Heart right ventricle (tissue), 16 donors: ENCODE data around the gene HCRTR1. TPM values are rescaled to one million over a fixed set of nuclear protein-coding genes. Genes with fewer than 3 reads are reported as not detected.

ENCODE experiments used
- ATAC-seq, 8 donors: fragments of 200-7000 bp; cut with Tn5 transposase; one replicate each; pipeline ENCODE4 v1.9.1; 2020; ENCODE audit warnings: mild to moderate bottlenecking in 8 of 8, moderate library complexity in 8 of 8, moderate number of reproducible peaks in 1 of 8
- DNase-seq, 2 donors: peaks; one replicate each; pipeline ENCODE4 v3.0.0-alpha.2; 2020
- H3K27ac ChIP-seq, 10 donors: fragments of 200-600 bp; sonication (generic) in 2 of 10; one replicate each; pipeline versions ENCODE4 v1.5.0 to v1.8.0; 2020 to 2022; ENCODE audit warnings: mild to moderate bottlenecking in 3 of 10
- H3K27me3 ChIP-seq, 7 donors: fragments of 200-600 bp; one replicate each; pipeline ENCODE4 v1.8.0; 2021 to 2022; ENCODE audit warnings: mild to moderate bottlenecking in 2 of 7
- H3K36me3 ChIP-seq, 9 donors: fragments of 200-600 bp; sonication (generic) in 1 of 9; one replicate each; pipeline versions ENCODE4 v1.5.0 to v1.8.0; 2020 to 2022; ENCODE audit warnings: mild to moderate bottlenecking in 2 of 9
- H3K4me1 ChIP-seq, 9 donors: fragments of 200-600 bp; sonication (generic) in 1 of 9; one replicate each; pipeline versions ENCODE4 v1.5.0 to v1.8.0; 2020 to 2022; ENCODE audit warnings: mild to moderate bottlenecking in 4 of 9
- H3K4me3 ChIP-seq, 10 donors: fragments of 200-600 bp; sonication (generic) in 2 of 10; one replicate each; pipeline versions ENCODE4 v1.5.0 to v1.8.0; 2020 to 2022; ENCODE audit warnings: mild to moderate bottlenecking in 7 of 10, moderate library complexity in 2 of 10
- H3K9me3 ChIP-seq, 11 donors: fragments of 200-600 bp in 10 of 11; sonication (generic) in 2 of 11; one replicate each; pipeline versions ENCODE4 v1.5.0 to v1.8.0; 2013 to 2022; ENCODE audit warnings: mild to moderate bottlenecking in 2 of 11, control low read depth in 1 of 11, moderate library complexity in 1 of 11
- WGBS, 2 donors: extraction: QIAGEN DNeasy Blood & Tissue Kit; methylation state at CpG; one replicate each; pipeline ENCODE4 v1.1.7; 2013; ENCODE audit warnings: inconsistent platforms in 1 of 2; 5-methylcytosine and 5-hydroxymethylcytosine counted together
- intact Hi-C, 10 donors: fragments of 100-400 bp; cut with DNase I; formaldehyde crosslinking; loops; one replicate each; pipeline versions ENCODE4 v1.11.1 to v1.14.2; 2022
- polyA plus RNA-seq, 2 donors: library from polyadenylated mRNA; stranded (reverse); fragments of 200-250 nt; gene quantifications; one replicate each; pipeline ENCODE4 v1.2.3, GENCODE V29; 2013
- total RNA-seq, 10 donors: library from RNA; stranded (reverse); fragmentation: NEBNext Ultra II Directional in 3 of 10; extraction: Animal tissue kit (Norgen Biotek cat#: 25700) in 3 of 10; gene quantifications; one replicate each; pipeline versions ENCODE4 v1.2.1 to v1.2.4, GENCODE V29; 2021 to 2023
- TF ChIP-seq, protein P1 (sequence below), 9 donors: fragments of 200-600 bp; sonication (generic) in 2 of 9; IDR thresholded peaks; one replicate each; pipeline versions ENCODE4 v1.5.0 to v1.8.0; 2021 to 2022; ENCODE audit warnings: antibody characterized with exemption in 9 of 9, mild to moderate bottlenecking in 5 of 9, moderate library complexity in 1 of 9
- donor health status: Arrhythmogenic right ventricular cardiomyopathy.
- donor health status: ischemic (EF 13 %, LVEDD 7.1; RV severe dilation, severe dysfunction).
- donor health status: healthy with polysubstance abuse.
- donor health status: DM: no; HTN: yes; CAD: no.
- donor health status: DM: no; HTN: no; CAD: no.
- donor health status: ischemic (EF 25% LVEDD 6.9; RV normal size, moderate dysfunction).
- donor health status: ischemic (EF 25% LVEDD 5.7; RV mildly dilated, moderate dysfunction).
- donor health status: healthy.
- donor health status: DM: yes; HTN: yes; CAD: no.
- donor health status: Ischemic cardiomyopathy.
- donor health status: ischemic (EF 35%, LVEDD 5.7; RV mildly dilated, moderate dysfunction).
- donor health status: nonischemic (EF 11% LVEDD 7.7; RV severe dilation, severe dysfunction).
- donor health status: DM: yes; HTN: yes; CAD: no.
- donor health status: PGD.
- donor health status: ischemic (EF 29% LVEDD 5.4; RV normal size, mild dysfunction).
- donor health status: nonischemic (EF 23%, LVEDD 6.1; RV moderate dilation, normal function).

The HCRTR1 gene
- total and polyA plus RNA-seq, 12 donors: 0.17 to 1.5 (median 0.37) TPM; not detected in 4

GRCh38 chr1:31620631-31621497, 3.4 kb downstream of the HCRTR1 start:
- ATAC-seq: no peak
- Histone ChIP-seq H3K36me3 (no peaks in the 10 kb centered on the region), H3K4me1 (peaks cover 6 to 33% (median 28%) of the 10 kb centered on the region in 9 donors), H3K27ac (peak overlapping the region in 1 of 10 donors; percentile 39), H3K27me3 (peaks cover 0 to 31% (median 10%) of the 10 kb centered on the region in 7 donors), H3K9me3 (no peaks in the 10 kb centered on the region), H3K4me3 (no peak overlapping the region)
- DNase-seq: no peak
- TF ChIP-seq, protein P1, sequence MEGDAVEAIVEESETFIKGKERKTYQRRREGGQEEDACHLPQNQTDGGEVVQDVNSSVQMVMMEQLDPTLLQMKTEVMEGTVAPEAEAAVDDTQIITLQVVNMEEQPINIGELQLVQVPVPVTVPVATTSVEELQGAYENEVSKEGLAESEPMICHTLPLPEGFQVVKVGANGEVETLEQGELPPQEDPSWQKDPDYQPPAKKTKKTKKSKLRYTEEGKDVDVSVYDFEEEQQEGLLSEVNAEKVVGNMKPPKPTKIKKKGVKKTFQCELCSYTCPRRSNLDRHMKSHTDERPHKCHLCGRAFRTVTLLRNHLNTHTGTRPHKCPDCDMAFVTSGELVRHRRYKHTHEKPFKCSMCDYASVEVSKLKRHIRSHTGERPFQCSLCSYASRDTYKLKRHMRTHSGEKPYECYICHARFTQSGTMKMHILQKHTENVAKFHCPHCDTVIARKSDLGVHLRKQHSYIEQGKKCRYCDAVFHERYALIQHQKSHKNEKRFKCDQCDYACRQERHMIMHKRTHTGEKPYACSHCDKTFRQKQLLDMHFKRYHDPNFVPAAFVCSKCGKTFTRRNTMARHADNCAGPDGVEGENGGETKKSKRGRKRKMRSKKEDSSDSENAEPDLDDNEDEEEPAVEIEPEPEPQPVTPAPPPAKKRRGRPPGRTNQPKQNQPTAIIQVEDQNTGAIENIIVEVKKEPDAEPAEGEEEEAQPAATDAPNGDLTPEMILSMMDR (IDR thresholded peaks at IDR 0.05): no peak
- intact Hi-C loops: loop anchor here in 1 of 10 donors (5.0 kb wide), 1 partner anchor 59 kb away; no protein-coding TSS in a partner anchor
- 94 to 97% methylated on average over 20 of the region's 20 CpGs for WGBS, 2 donors

DNA sequence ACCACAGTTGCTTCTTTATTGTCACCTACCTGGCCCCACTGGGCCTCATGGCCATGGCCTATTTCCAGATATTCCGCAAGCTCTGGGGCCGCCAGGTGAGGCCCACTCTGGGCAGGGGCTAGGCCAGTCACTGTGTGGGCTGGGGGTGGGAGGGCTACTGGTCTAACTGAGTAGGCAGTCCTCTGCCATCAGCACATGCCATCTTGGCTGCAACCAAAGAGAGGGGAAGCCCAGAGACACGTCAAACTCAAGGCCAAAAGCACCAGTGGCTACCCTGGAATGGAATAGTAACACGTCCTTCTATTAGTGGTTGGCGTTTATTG, 4.0 kb downstream of the HCRTR1 start:
- WGBS, 2 donors: 94 to 97% methylated on average over 5 of the region's 5 CpGs
- Histone ChIP-seq H3K36me3 (no peaks in the 10 kb centered on the region), H3K4me3 (no peak overlapping the region), H3K27ac (peak overlapping the region in 3 of 10 donors; percentile 39 to 58 (median 51)), H3K9me3 (no peaks in the 10 kb centered on the region), H3K4me1 (peaks cover 10 to 39% (median 29%) of the 10 kb centered on the region in 9 donors), H3K27me3 (peaks cover 0 to 27% (median 10%) of the 10 kb centered on the region in 7 donors)
- intact Hi-C loops: loop anchor here in 1 of 10 donors (5.0 kb wide), 1 partner anchor 59 kb away; no protein-coding TSS in a partner anchor
- TF ChIP-seq, protein P1 (IDR thresholded peaks at IDR 0.05): no peak
- ATAC-seq: no peak
- DNase-seq: no peak

GRCh38 chr1:31621847-31622730, 4.6 kb downstream of the HCRTR1 start:
- DNase-seq (peak in 1 of 2 donors; percentile 56), ATAC-seq (peak in 4 of 8 donors; percentile 10 to 51 (median 32))

More at GRCh38 chr1:31621847-31622730, 4.6 kb downstream of the HCRTR1 start:
- TF ChIP-seq, protein P1 (IDR thresholded peaks at IDR 0.05): no peak
- Histone ChIP-seq H3K4me3 (no peak overlapping the region), H3K36me3 (peaks cover 0 to 5% (median 0%) of the 10 kb centered on the region in 9 donors), H3K27ac (peak overlapping the region in 9 of 10 donors; percentile 4 to 58 (median 39)), H3K9me3 (no peaks in the 10 kb centered on the region), H3K4me1 (peaks cover 17 to 45% (median 34%) of the 10 kb centered on the region in 9 donors), H3K27me3 (peaks cover 0 to 21% (median 9%) of the 10 kb centered on the region in 7 donors)
- intact Hi-C loops: loop anchor here in 1 of 10 donors (5.0 kb wide), 1 partner anchor 60 kb away; no protein-coding TSS in a partner anchor
- WGBS, 2 donors: 55 to 76% methylated on average over 15 of the region's 15 CpGs
